Vagina (tissue), 2 donors: ENCODE results near the gene ABCA7. TPM values are rescaled to one million over a fixed set of nuclear protein-coding genes. Genes with fewer than 3 reads are reported as not detected.

Experiments used
- DNase-seq, 2 donors: peaks; one replicate each; pipeline ENCODE4 v3.0.0-alpha.2; 2017; ENCODE audit errors: extremely low spot score in 2 of 2
- H3K27ac ChIP-seq: fragments of 200-600 bp; sonication (generic); one replicate; pipeline ENCODE4 v1.5.1; 2019
- H3K27me3 ChIP-seq: fragments of 200-600 bp; sonication (generic); one replicate; pipeline ENCODE4 v1.5.1; 2019
- H3K36me3 ChIP-seq, 2 donors: fragments of 200-600 bp; sonication (generic); one replicate each; pipeline ENCODE4 v1.5.1; 2017 to 2019
- H3K4me1 ChIP-seq: fragments of 200-600 bp; sonication (generic); one replicate; pipeline ENCODE4 v1.5.1; 2019
- H3K4me3 ChIP-seq, 2 donors: fragments of 200-600 bp; sonication (generic); 1 replicate in 1 of 2; 2 replicates in 1 of 2; pipeline ENCODE4 v1.5.1; 2016 to 2019
- H3K9me3 ChIP-seq: fragments of 200-600 bp; sonication (generic); one replicate; pipeline ENCODE4 v1.5.1; 2019
- POLR2A ChIP-seq, 2 donors: fragments of 450-650 bp; IDR thresholded peaks; one replicate each; pipeline ENCODE4 v1.6.1; 2017; ENCODE audit warnings: antibody characterized with exemption in 2 of 2, mild to moderate bottlenecking in 2 of 2, moderate library complexity in 2 of 2
- POLR2AphosphoS5 ChIP-seq, 2 donors: sonication (generic); formaldehyde crosslinking; IDR thresholded peaks; one replicate each; pipeline ENCODE4 v1.9.0; 2017; ENCODE audit warnings: antibody characterized with exemption in 2 of 2, mild to moderate bottlenecking in 2 of 2, low read depth in 1 of 2; ENCODE audit not compliant: insufficient read depth in 1 of 2
- intact Hi-C: fragments of 100-400 bp; cut with DNase I; formaldehyde crosslinking; loops from one replicate; pipeline ENCODE4 v1.15.1; 2023
- total RNA-seq: library from RNA; depleted of rRNA; stranded (reverse); fragments of >200 nt; gene quantifications from one replicate; pipeline ENCODE4 v1.2.3, GENCODE V29; 2016
- TF ChIP-seq, protein P1 (sequence below), 3 experiments: fragments of 450-650 bp in 2 of 3; fragments of 200-600 bp in 1 of 3; sonication (generic) in 1 of 3; IDR thresholded peaks; one replicate each; pipeline ENCODE4 v1.5.1; 2017 to 2019; ENCODE audit warnings: antibody characterized with exemption in 3 of 3, mild to moderate bottlenecking in 2 of 3, moderate library complexity in 2 of 3

The ABCA7 gene
- total RNA-seq, 1 donor from 2014 or later, result 29.5 TPM

DNA sequence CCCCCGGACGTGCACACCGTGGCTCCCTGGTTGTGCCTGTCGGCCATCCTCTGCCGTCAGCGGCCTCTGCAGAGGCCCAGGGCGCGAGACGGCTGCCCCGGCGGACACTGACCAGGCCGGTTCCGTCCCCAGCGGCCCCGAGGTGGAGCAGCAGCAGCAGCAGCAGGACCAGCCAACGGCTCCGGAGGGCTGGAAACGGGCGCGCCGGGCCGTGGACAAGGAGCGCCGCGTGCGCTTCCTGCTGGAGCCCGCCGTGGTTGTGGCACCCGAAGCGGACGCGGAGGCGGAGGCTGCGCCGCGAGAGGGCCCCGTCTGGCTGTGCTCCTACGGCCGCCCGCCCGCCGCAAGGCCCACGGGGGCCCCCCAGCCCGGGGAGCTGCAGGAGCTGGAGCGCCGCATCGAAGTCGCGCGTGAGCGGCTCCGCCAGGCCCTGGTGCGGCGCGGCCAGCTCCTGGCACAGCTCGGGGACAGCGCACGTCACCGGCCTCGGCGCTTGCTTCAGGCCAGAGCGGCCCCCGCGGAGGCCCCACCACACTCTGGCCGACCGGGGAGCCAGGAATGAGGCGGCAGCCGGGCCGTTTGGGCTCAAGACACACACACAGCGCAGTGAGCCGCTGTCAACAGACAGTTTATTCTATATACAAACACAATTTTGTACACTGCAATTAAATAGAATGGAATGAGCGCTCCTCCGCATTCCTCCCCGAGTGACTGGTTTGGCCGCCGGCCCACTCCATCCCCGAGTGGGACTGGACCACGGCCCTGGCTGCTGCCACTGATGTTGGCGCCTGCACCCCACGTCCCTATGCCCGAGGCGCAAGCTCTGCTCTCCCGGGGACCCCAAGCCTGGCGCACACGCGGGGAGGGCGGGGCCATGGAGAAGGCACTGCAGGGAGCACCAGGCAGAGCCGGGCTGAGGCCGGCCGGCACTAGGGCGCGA is 30.6 kb upstream of the ABCA7 start:
- intact Hi-C loops, result no loop called here
- Histone ChIP-seq H3K36me3 (peaks cover 0 to 31% of the 10 kb centered on the region in 2 donors), H3K9me3 (no peaks in the 10 kb centered on the region), H3K27ac (peak overlapping the region; percentile 77), H3K4me1 (peaks cover 15% of the 10 kb centered on the region), H3K4me3 (peak overlapping the region; percentile 24 to 43), H3K27me3 (no peaks in the 10 kb centered on the region)
- DNase-seq, result no peak
- TF ChIP-seq POLR2A (IDR thresholded peaks at IDR 0.05), result no peak
- TF ChIP-seq POLR2AphosphoS5 (IDR thresholded peaks at IDR 0.05; ENCODE audit: insufficient read depth in 1 of 2, low read depth in 1 of 2), result peak in 1 of 2 donors; percentile 69

DNA sequence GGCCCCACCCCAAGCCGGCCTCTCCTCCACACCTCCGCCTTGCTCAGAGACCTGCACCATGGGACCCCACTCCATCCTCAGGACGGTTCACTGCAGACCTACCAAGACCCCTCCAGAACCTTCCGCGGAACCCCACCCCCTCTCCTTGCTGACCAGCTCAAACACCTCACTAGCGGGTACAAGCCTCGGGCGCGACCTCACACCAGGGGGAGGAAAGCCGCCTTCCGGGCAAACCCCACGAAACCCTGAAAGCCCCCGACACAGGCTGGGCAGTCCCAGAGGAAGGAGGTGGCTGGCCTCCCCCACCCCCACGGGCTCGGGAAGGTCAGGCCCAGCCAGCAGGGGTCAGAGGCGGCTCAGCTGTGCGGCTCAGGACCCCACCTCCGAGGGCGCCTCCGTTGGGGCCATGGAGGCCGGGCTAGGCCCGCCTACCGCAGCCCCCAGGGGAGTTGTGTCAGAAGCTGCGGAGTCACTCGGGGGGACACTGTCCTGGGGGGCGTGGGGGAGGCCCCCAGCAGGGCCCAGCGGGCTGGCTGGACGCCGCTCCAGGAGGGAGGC is 29.8 kb upstream of the ABCA7 start:
- Histone ChIP-seq H3K36me3 (peaks cover 0 to 31% of the 10 kb centered on the region in 2 donors), H3K4me3 (peak overlapping the region; percentile 24 to 43), H3K27ac (peak overlapping the region; percentile 77), H3K27me3 (no peaks in the 10 kb centered on the region), H3K9me3 (no peaks in the 10 kb centered on the region), H3K4me1 (peaks cover 22% of the 10 kb centered on the region)
- TF ChIP-seq, protein P1, sequence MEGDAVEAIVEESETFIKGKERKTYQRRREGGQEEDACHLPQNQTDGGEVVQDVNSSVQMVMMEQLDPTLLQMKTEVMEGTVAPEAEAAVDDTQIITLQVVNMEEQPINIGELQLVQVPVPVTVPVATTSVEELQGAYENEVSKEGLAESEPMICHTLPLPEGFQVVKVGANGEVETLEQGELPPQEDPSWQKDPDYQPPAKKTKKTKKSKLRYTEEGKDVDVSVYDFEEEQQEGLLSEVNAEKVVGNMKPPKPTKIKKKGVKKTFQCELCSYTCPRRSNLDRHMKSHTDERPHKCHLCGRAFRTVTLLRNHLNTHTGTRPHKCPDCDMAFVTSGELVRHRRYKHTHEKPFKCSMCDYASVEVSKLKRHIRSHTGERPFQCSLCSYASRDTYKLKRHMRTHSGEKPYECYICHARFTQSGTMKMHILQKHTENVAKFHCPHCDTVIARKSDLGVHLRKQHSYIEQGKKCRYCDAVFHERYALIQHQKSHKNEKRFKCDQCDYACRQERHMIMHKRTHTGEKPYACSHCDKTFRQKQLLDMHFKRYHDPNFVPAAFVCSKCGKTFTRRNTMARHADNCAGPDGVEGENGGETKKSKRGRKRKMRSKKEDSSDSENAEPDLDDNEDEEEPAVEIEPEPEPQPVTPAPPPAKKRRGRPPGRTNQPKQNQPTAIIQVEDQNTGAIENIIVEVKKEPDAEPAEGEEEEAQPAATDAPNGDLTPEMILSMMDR (IDR thresholded peaks at IDR 0.05), result no peak
- TF ChIP-seq POLR2AphosphoS5 (IDR thresholded peaks at IDR 0.05; ENCODE audit: insufficient read depth in 1 of 2, low read depth in 1 of 2) (no peak), POLR2A (IDR thresholded peaks at IDR 0.05) (no peak)
- no peak for DNase-seq
- intact Hi-C loops, result no loop called here

DNA sequence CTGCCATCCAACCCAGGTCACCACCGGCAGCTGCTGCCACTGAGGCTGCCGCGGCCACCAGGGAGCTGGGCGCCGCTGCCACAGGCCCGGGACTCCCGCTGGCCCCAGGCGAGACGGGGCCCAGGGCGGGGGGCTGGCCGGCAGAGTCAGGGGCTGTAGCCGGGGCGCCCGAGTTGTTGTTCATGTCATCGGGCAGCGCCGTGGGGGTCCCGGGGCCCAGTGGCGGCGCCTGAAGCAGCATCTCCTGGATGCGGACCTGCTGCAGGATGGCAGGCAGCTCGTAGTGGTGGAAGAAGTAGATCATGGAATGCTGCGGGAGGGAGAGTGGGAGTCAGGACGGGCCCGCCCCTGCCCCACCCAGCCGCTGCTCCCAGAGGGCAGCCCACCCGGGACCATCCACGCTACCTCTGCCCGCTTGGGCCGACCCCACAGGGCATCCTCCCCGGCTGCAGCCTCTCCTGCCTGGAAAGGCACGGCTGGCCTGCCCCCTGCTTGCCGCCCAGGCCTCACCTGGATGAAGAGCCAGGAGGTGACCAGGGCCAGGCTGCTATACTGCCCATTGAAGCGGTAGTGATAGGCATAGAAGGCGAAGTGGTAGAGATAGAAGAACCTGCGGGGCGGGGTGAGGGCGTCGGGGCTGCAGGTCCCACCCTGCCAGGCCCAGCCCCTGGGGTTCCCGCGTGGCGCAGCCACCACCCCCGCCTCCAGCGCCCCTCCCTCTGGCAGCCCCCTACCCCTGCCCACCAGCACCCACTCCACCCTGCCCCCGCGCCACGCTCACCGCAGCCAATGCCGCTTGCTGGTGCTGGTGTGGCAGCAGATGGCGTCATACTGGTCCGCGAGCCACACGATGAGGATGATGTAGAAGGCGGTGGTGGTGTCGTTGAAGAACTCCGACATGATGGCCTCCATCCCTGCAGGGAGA is 29.1 kb upstream of the ABCA7 start:
- H3K9me3 ChIP-seq, result no peaks in the 10 kb centered on the region
- no peaks in the 10 kb centered on the region for H3K27me3 ChIP-seq
- H3K27ac ChIP-seq, result peak overlapping the region; percentile 77
- TF ChIP-seq POLR2AphosphoS5 (IDR thresholded peaks at IDR 0.05; ENCODE audit: insufficient read depth in 1 of 2, low read depth in 1 of 2), result no peak
- no peak for TF ChIP-seq POLR2A (IDR thresholded peaks at IDR 0.05)
- TF ChIP-seq, protein P1 (IDR thresholded peaks at IDR 0.05), result no peak
- H3K36me3 ChIP-seq, result peaks cover 0 to 31% of the 10 kb centered on the region in 2 donors
- H3K4me1 ChIP-seq, result peaks cover 30% of the 10 kb centered on the region
- no peak overlapping the region for H3K4me3 ChIP-seq
- no peak for DNase-seq
- intact Hi-C loops, result no loop called here

GRCh38 chr19:1011831-1012333 is 28.0 kb upstream of the ABCA7 start:
- TF ChIP-seq POLR2A (IDR thresholded peaks at IDR 0.05) (no peak), POLR2AphosphoS5 (IDR thresholded peaks at IDR 0.05; ENCODE audit: insufficient read depth in 1 of 2, low read depth in 1 of 2) (no peak)
- TF ChIP-seq, protein P1 (IDR thresholded peaks at IDR 0.05), result no peak
- Histone ChIP-seq H3K27ac (no peak overlapping the region), H3K4me1 (peaks cover 40% of the 10 kb centered on the region), H3K9me3 (no peaks in the 10 kb centered on the region), H3K36me3 (peaks cover 0 to 31% of the 10 kb centered on the region in 2 donors), H3K4me3 (no peak overlapping the region), H3K27me3 (no peaks in the 10 kb centered on the region)
- intact Hi-C loops, result no loop called here
- DNase-seq, result no peak

GRCh38 chr19:1012334-1012733 is 27.6 kb upstream of the ABCA7 start:
- no peak overlapping the region for H3K4me3 ChIP-seq
- H3K27ac ChIP-seq, result no peak overlapping the region
- no peaks in the 10 kb centered on the region for H3K9me3 ChIP-seq
- H3K27me3 ChIP-seq, result no peaks in the 10 kb centered on the region
- intact Hi-C loops, result no loop called here
- H3K36me3 ChIP-seq, result peaks cover 0 to 31% of the 10 kb centered on the region in 2 donors
- DNase-seq, result no peak
- TF ChIP-seq POLR2A (IDR thresholded peaks at IDR 0.05) (no peak), POLR2AphosphoS5 (IDR thresholded peaks at IDR 0.05; ENCODE audit: insufficient read depth in 1 of 2, low read depth in 1 of 2) (no peak)
- TF ChIP-seq, protein P1 (IDR thresholded peaks at IDR 0.05), result no peak
- peaks cover 45% of the 10 kb centered on the region for H3K4me1 ChIP-seq
